Parathyroid adenoma (tissue), 2 donors: ENCODE measurements around the gene ETFB.

Source experiments
- H2AFZ ChIP-seq: fragments of 300-600 bp; sonication (generic); one replicate; pipeline ENCODE4 v1.7.0; 2017; ENCODE audit warnings: antibody characterized with exemption, mild to moderate bottlenecking
- H3K27ac ChIP-seq: fragments of 300-600 bp; sonication (generic); one replicate; pipeline ENCODE4 v1.7.0; 2017
- H3K27me3 ChIP-seq: fragments of 300-600 bp; sonication (generic); one replicate; pipeline ENCODE4 v1.7.0; 2017; ENCODE audit warnings: low read length; ENCODE audit not compliant: control insufficient read depth, insufficient read depth
- H3K36me3 ChIP-seq: fragments of 300-600 bp; sonication (generic); one replicate; pipeline ENCODE4 v1.7.0; 2017; ENCODE audit warnings: low read length; ENCODE audit not compliant: control insufficient read depth, insufficient read depth
- H3K4me1 ChIP-seq: fragments of 300-600 bp; sonication (generic); one replicate; pipeline ENCODE4 v1.7.0; 2017; ENCODE audit warnings: control low read depth
- H3K4me2 ChIP-seq: fragments of 300-600 bp; sonication (generic); one replicate; pipeline ENCODE4 v1.7.0; 2017; ENCODE audit warnings: low read length
- H3K4me3 ChIP-seq: fragments of 300-600 bp; sonication (generic); one replicate; pipeline ENCODE4 v1.7.0; 2017; ENCODE audit warnings: low read depth, low read length
- H3K79me2 ChIP-seq: fragments of 300-600 bp; sonication (generic); one replicate; pipeline ENCODE4 v1.7.0; 2017; ENCODE audit warnings: control low read depth
- H3K9ac ChIP-seq: fragments of 300-600 bp; sonication (generic); one replicate; pipeline ENCODE4 v1.7.0; 2017; ENCODE audit warnings: mild to moderate bottlenecking
- H3K9me3 ChIP-seq: fragments of 300-600 bp; sonication (generic); one replicate; pipeline ENCODE4 v1.7.0; 2017; ENCODE audit warnings: low read length; ENCODE audit not compliant: control insufficient read depth
- TF ChIP-seq, protein P1 (sequence below): fragments of 300-600 bp; sonication (generic); IDR thresholded peaks from one replicate; pipeline ENCODE4 v1.7.0; 2017; ENCODE audit warnings: antibody characterized with exemption, mild to moderate bottlenecking
- donor health status: primary hyperparathyroidism.

The ETFB gene

DNA sequence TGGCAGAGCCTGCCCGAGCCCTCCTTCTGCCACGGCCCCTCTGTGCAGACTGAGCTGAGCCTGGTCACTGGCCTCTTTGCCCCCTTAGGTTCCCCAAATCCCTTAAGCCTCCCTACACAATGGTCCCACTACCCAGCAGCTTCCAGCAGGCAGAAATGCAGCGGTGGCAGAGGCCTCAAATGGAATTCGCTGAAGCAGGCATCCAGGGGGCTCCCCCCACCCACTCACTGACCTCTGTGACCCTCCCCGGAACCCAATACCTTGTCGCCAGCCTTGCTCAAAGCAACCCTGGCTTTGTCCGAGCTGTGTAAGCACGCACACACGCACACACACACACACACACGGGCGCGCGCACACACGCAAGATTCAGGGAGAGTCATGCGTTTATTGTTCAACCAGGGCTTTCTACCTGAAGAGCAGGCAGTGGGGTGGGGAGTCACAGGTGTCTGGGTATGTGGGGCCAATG is 21.8 kb upstream of the ETFB start, which contains the start of gene LIM2:
Gene LIM2, minus strand, starts transcription at position 51 of the 466 bp plus-strand sequence. CDS start 531 bp downstream, outside the sequence.
- no peaks in the 10 kb centered on the region for H3K27me3 ChIP-seq
- no peaks in the 10 kb centered on the region for H3K79me2 ChIP-seq
- H3K4me1 ChIP-seq, result peaks cover 4% of the 10 kb centered on the region
- H3K9me3 ChIP-seq, result no peaks in the 10 kb centered on the region
- H2AFZ ChIP-seq, result no peak within 1 kb of the TSS
- no peak within 1 kb of the TSS for H3K27ac ChIP-seq
- no peak within 1 kb of the TSS for H3K4me3 ChIP-seq
- no peak within 1 kb of the TSS for H3K4me2 ChIP-seq
- no peaks in the 10 kb centered on the region for H3K36me3 ChIP-seq
- TF ChIP-seq, protein P1, sequence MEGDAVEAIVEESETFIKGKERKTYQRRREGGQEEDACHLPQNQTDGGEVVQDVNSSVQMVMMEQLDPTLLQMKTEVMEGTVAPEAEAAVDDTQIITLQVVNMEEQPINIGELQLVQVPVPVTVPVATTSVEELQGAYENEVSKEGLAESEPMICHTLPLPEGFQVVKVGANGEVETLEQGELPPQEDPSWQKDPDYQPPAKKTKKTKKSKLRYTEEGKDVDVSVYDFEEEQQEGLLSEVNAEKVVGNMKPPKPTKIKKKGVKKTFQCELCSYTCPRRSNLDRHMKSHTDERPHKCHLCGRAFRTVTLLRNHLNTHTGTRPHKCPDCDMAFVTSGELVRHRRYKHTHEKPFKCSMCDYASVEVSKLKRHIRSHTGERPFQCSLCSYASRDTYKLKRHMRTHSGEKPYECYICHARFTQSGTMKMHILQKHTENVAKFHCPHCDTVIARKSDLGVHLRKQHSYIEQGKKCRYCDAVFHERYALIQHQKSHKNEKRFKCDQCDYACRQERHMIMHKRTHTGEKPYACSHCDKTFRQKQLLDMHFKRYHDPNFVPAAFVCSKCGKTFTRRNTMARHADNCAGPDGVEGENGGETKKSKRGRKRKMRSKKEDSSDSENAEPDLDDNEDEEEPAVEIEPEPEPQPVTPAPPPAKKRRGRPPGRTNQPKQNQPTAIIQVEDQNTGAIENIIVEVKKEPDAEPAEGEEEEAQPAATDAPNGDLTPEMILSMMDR, result no peak
- no peak within 1 kb of the TSS for H3K9ac ChIP-seq

DNA sequence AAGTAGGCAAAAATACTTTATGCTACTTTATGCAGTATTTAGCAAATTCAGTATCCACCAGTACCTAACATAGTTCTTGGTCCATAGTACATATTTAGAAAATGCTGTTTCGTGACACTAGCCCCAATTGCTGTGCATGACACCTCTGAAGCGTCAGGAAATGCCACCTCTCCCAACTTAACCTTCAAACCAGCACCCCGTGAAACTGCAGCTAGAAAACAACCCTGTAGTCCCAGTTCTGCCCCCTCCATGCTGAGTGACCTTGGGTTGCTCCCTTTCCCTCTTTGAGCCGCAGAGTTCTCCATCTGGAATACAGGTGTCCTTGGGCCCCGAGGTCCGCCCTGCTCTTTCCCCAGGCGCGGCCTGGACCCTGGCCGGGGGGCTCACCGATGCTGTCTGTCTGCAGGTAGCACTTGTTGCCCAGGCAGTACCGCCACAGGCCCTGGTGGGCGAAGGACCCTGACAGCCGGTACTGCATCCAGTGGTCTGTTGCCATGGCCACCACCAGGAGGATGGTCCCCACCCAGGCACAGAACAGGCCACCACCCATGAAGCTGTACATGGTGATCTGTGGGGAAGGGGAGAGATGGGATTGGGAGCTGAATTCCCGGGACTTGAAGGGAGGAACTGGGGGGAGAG is 20.8 kb upstream of the ETFB start:
- H3K27me3 ChIP-seq, result no peaks in the 10 kb centered on the region
- H3K27ac ChIP-seq, result no peak overlapping the region
- H3K4me3 ChIP-seq, result no peak overlapping the region
- no peak overlapping the region for H3K9ac ChIP-seq
- H3K79me2 ChIP-seq, result no peaks in the 10 kb centered on the region
- TF ChIP-seq, protein P1, result no peak
- peaks cover 4% of the 10 kb centered on the region for H3K4me1 ChIP-seq
- no peaks in the 10 kb centered on the region for H3K36me3 ChIP-seq
- no peak overlapping the region for H2AFZ ChIP-seq
- H3K4me2 ChIP-seq, result no peak overlapping the region
- H3K9me3 ChIP-seq, result no peaks in the 10 kb centered on the region

DNA sequence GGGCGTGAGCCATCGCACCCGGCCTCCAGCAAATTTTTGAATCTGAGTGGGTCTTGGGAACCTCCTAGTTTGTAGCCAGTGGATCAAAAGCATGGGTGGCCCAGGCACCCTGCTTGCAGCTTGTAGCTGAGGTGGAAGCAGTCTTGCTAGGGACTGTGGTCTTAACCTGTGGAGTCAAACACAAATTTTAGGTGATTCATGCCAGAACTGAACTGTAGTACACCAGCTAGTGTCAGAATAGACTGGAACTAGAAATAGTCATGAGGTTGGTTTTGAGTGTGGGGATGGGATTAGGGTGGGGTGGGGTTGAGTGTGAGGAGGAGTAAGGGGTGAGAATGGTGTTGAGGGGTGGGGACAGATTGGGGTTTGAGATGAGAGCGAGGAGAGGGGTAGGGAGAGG is 15.8 kb upstream of the ETFB start:
- Histone ChIP-seq H2AFZ (no peak overlapping the region), H3K4me1 (peaks cover 4% of the 10 kb centered on the region), H3K9me3 (no peaks in the 10 kb centered on the region), H3K27ac (no peak overlapping the region), H3K4me3 (no peak overlapping the region), H3K9ac (no peak overlapping the region), H3K4me2 (no peak overlapping the region), H3K27me3 (no peaks in the 10 kb centered on the region), H3K79me2 (no peaks in the 10 kb centered on the region), H3K36me3 (no peaks in the 10 kb centered on the region)
- TF ChIP-seq, protein P1, result no peak

DNA sequence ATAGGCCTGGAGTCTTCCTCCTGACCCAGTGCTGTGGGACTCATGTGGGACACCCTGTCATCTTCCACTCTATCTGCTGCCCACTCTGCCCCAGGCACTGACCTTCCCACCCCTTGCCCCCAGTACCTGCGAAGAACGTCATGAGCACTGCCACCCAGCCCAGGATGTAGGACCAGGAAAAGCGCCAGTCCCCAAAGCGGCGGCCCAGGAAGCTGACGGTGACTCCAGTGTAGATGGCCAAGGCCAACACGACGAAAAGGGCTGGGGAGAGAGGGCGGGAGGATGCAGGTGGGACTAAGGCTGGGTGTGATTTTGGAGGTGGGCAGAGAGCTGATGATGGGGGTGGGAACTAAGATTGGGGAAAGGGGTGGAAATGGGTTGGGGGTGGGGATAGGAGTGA is 14.2 kb upstream of the ETFB start:
- no peak overlapping the region for H3K9ac ChIP-seq
- H3K4me2 ChIP-seq, result no peak overlapping the region
- H3K4me3 ChIP-seq, result no peak overlapping the region
- TF ChIP-seq, protein P1, result no peak
- no peaks in the 10 kb centered on the region for H3K79me2 ChIP-seq
- H2AFZ ChIP-seq, result no peak overlapping the region
- H3K27me3 ChIP-seq, result no peaks in the 10 kb centered on the region
- H3K27ac ChIP-seq, result no peak overlapping the region
- no peaks in the 10 kb centered on the region for H3K9me3 ChIP-seq
- H3K36me3 ChIP-seq, result no peaks in the 10 kb centered on the region
- H3K4me1 ChIP-seq, result peaks cover under 1% of the 10 kb centered on the region

DNA sequence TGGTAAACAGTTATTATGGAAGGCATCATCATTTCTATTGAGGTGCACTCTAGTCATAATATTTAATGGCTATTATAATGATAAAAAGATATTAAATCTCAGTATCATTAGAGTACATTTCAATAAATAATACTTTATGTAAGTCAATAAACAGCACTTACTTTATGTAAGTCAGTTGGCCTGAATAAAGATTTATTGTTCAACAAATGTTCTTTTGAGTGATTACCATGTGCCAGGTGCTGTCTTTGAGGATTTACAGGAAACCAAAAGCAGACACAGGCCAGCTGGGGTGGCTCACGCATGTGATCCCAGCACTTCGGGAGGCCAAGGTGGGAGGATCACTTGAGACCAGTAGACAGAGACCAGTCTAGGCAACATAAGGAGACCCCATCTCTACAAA is 11.2 kb upstream of the ETFB start:
- H3K36me3 ChIP-seq, result no peaks in the 10 kb centered on the region
- TF ChIP-seq, protein P1, result no peak
- no peaks in the 10 kb centered on the region for H3K9me3 ChIP-seq
- no peak overlapping the region for H3K4me3 ChIP-seq
- H3K79me2 ChIP-seq, result no peaks in the 10 kb centered on the region
- no peak overlapping the region for H2AFZ ChIP-seq
- no peaks in the 10 kb centered on the region for H3K4me1 ChIP-seq
- no peak overlapping the region for H3K9ac ChIP-seq
- H3K27me3 ChIP-seq, result no peaks in the 10 kb centered on the region
- no peak overlapping the region for H3K4me2 ChIP-seq
- no peak overlapping the region for H3K27ac ChIP-seq
